GM12878 (cell line): ENCODE data around the gene CLEC19A. TPM values are rescaled to one million over a fixed set of nuclear protein-coding genes. Genes with fewer than 3 reads are reported as not detected.

ENCODE experiments used
- ATAC-seq: fragments of 200-7000 bp; cut with Tn5 transposase; 3 replicates; pipeline ENCODE4 v1.9.1; 2020; ENCODE audit warnings: mild to moderate bottlenecking, moderate library complexity
- BruUV-seq: library from RNA; stranded (reverse); fragments of 400-500 nt; replicated peaks from 2 replicates; lab custom pipeline; 2021; lab: Mats Ljungman, UMichigan
- CTCF ChIA-PET: fragments of 300-600 bp; sonication (Branson Sonifier 250); formaldehyde crosslinking; extraction: SDS; loops from one replicate; lab custom pipeline; 2021; ENCODE audit warnings: inconsistent platforms; lab: Yijun Ruan, JAX
- POLR2A ChIA-PET: fragments of 350-600 bp; formaldehyde crosslinking; extraction: SDS; loops from one replicate; lab custom pipeline; 2021; ENCODE audit warnings: inconsistent platforms; lab: Charles Lee
- RAD21 ChIA-PET: fragments of 300-600 bp; sonication (Branson Sonifier 250); formaldehyde crosslinking; loops from one replicate; lab custom pipeline; 2023; ENCODE audit warnings: antibody characterized with exemption; ENCODE audit not compliant: unreplicated experiment; lab: Charles Lee
- SMC1A ChIA-PET: fragments of 300-600 bp; sonication (Branson Sonifier 250); formaldehyde crosslinking; loops from one replicate; lab custom pipeline; 2023; ENCODE audit not compliant: unreplicated experiment, uncharacterized antibody; lab: Charles Lee
- DNase-seq: peaks from one replicate; pipeline ENCODE4 v3.0.0-alpha.2; 2011; ENCODE audit warnings: low read depth, low spot score
- FAIRE-seq: peaks from 3 replicates; lab custom pipeline; 2011; peaks lifted over from hg19 to GRCh38; lab: Jason Lieb, UNC
- H2AFZ ChIP-seq: 2 replicates; pipeline ENCODE4 v1.6.0; 2011; ENCODE audit warnings: low read depth, low read length, control low read depth; ENCODE audit not compliant: control insufficient read depth
- H3K27ac ChIP-seq: 2 replicates; pipeline ENCODE4 v1.5.1; 2011; ENCODE audit warnings: control low read depth; ENCODE audit not compliant: control insufficient read depth, insufficient read depth
- H3K27me3 ChIP-seq, 2 experiments: replicated peaks in 1 of 2; 2 replicates each; pipeline versions ENCODE4 v1.6.0 to v1.6.1; 2011; ENCODE audit warnings: low read length in 1 of 2; ENCODE audit not compliant: control insufficient read depth in 2 of 2, insufficient read depth in 2 of 2
- H3K36me3 ChIP-seq, 2 experiments: 2 replicates each; pipeline ENCODE4 v1.5.1; 2011; ENCODE audit warnings: low read length in 1 of 2; ENCODE audit not compliant: control insufficient read depth in 2 of 2, insufficient read depth in 2 of 2
- H3K4me1 ChIP-seq: 2 replicates; pipeline ENCODE4 v1.6.1; 2011; ENCODE audit warnings: mild to moderate bottlenecking, low read length, moderate library complexity, mixed read lengths; ENCODE audit not compliant: control insufficient read depth, insufficient read depth
- H3K4me2 ChIP-seq: 2 replicates; pipeline ENCODE4 v1.6.0; 2011; ENCODE audit warnings: control low read depth; ENCODE audit not compliant: control insufficient read depth, insufficient read depth
- H3K4me3 ChIP-seq: fragments of 200-600 bp; sonication (generic); 2 replicates; pipeline ENCODE4 v1.5.1; 2016
- H3K79me2 ChIP-seq: 2 replicates; pipeline ENCODE4 v1.6.0; 2011; ENCODE audit warnings: low read length; ENCODE audit not compliant: control insufficient read depth, insufficient read depth
- H3K9ac ChIP-seq: 2 replicates; pipeline ENCODE4 v1.8.0; 2011; ENCODE audit warnings: low read length, control low read depth, mixed read lengths; ENCODE audit not compliant: control insufficient read depth, insufficient read depth
- H3K9me3 ChIP-seq: replicated peaks from 3 replicates; pipeline ENCODE4 v1.5.1; 2011; ENCODE audit warnings: mild to moderate bottlenecking, low read length; ENCODE audit not compliant: control insufficient read depth, insufficient read depth
- H4K20me1 ChIP-seq: 2 replicates; pipeline ENCODE4 v1.6.0; 2011; ENCODE audit not compliant: control insufficient read depth, insufficient read depth
- CREB1 ChIP-seq: IDR thresholded peaks from 2 replicates; pipeline ENCODE4 v1.6.1; 2012; ENCODE audit warnings: low read depth, mild to moderate bottlenecking, inconsistent platforms
- CREM ChIP-seq: IDR thresholded peaks from 2 replicates; pipeline ENCODE4 v1.6.1; 2014; ENCODE audit warnings: antibody characterized with exemption, low read depth
- GATAD2B ChIP-seq: fragments of 450-650 bp; conservative IDR thresholded peaks from 2 replicates; pipeline ENCODE4 v1.6.1; 2017; ENCODE audit warnings: low read depth, mild to moderate bottlenecking, moderate library complexity
- MEF2B ChIP-seq: fragments of 450-650 bp; IDR thresholded peaks from 2 replicates; pipeline ENCODE4 v1.6.1; 2018; ENCODE audit warnings: mild to moderate bottlenecking, moderate library complexity; ENCODE audit not compliant: partially characterized antibody, poor library complexity, severe bottlenecking
- MTA2 ChIP-seq: fragments of 450-650 bp; IDR thresholded peaks from 2 replicates; pipeline ENCODE4 v1.6.1; 2016; ENCODE audit warnings: low read depth, mild to moderate bottlenecking, moderate library complexity
- MYB ChIP-seq: fragments of 150-350 bp; IDR thresholded peaks from 2 replicates; pipeline ENCODE4 v1.6.1; 2014; ENCODE audit warnings: mild to moderate bottlenecking, low read depth, low read length, borderline replicate concordance
- NFYA ChIP-seq: IDR thresholded peaks from 2 replicates; pipeline ENCODE4 v1.6.1; 2011; ENCODE audit warnings: low read depth, mild to moderate bottlenecking, low read length, improper control_type of control experiment, borderline replicate concordance
- PML ChIP-seq: IDR thresholded peaks from 2 replicates; pipeline ENCODE4 v1.6.1; 2012; ENCODE audit warnings: low read length, inconsistent platforms
- RCOR1 ChIP-seq: conservative IDR thresholded peaks from 2 replicates; pipeline ENCODE4 v1.6.1; 2012; ENCODE audit warnings: low read depth, low read length, improper control_type of control experiment
- SPI1 ChIP-seq: IDR thresholded peaks from 2 replicates; pipeline ENCODE4 v1.6.1; 2011; ENCODE audit warnings: low read depth, mild to moderate bottlenecking, low read length, moderate library complexity, borderline replicate concordance; ENCODE audit not compliant: insufficient read depth
- TCF7 ChIP-seq: IDR thresholded peaks from 2 replicates; pipeline ENCODE4 v1.6.1; 2014; ENCODE audit warnings: antibody characterized with exemption, borderline replicate concordance
- YBX1 ChIP-seq: fragments of 450-650 bp; IDR thresholded peaks from 2 replicates; pipeline ENCODE4 v1.6.1; 2016; ENCODE audit warnings: antibody characterized with exemption
- WGBS: methylation state at CpG from one replicate; pipeline ENCODE4 v1.1.6; 2016; ENCODE audit warnings: low lambda C conversion rate; ENCODE audit not compliant: insufficient replicate concordance, insufficient coverage; ENCODE audit errors: missing lambda C conversion rate; 5-methylcytosine and 5-hydroxymethylcytosine counted together
- in situ Hi-C: fragments of 300-500 bp; cut with MboI; formaldehyde crosslinking; loops from 9 replicates; pipeline ENCODE4 v1.14.3; 2018; ENCODE audit warnings: mixed read lengths
- intact Hi-C: fragments of 100-400 bp; cut with micrococcal nuclease; formaldehyde crosslinking; loops from one replicate; pipeline ENCODE4 v1.14.2; 2022; ENCODE audit not compliant: unreplicated experiment
- polyA plus RNA-seq, 11 experiments: library from polyadenylated mRNA; depleted of rRNA in 4 of 11; unstranded in 6 of 11; stranded (reverse) in 5 of 11; fragments of >200 nt; fragmentation: Nextera tagmentation in 4 of 11; fragmentation: Illumina TruSeq in 1 of 11; extraction: Ambion mirVana in 4 of 11; extraction: Trizol in 1 of 11; gene quantifications; 1 replicate in 1 of 11; 2 replicates in 10 of 11; pipeline versions ENCODE4 v1.2.1 to v1.2.3, GENCODE V29; 2011 to 2016; ENCODE audit warnings: inconsistent platforms in 2 of 11, missing spikeins in 2 of 11, low read depth in 1 of 11
- total RNA-seq, 4 experiments: library from RNA; depleted of rRNA in 3 of 4; stranded (reverse); fragments of >200 nt in 3 of 4; fragmentation: Illumina TruSeq in 1 of 4; extraction: Trizol in 1 of 4; gene quantifications; 2 replicates each; pipeline versions ENCODE4 v1.2.1 to v1.2.3, GENCODE V29; 2013 to 2021
- TF ChIP-seq, protein P1 (sequence below): fragments of 450-650 bp; IDR thresholded peaks from 2 replicates; pipeline ENCODE4 v1.6.1; 2017; ENCODE audit warnings: mild to moderate bottlenecking, low read depth, inconsistent platforms; ENCODE audit not compliant: poor library complexity, severe bottlenecking

Gene CLEC19A
- total and polyA plus RNA-seq, 10 of the 15 experiments (the other 5 are each of a cell fraction or from before 2014, with no cell fraction given): 0.03 TPM; not detected in 8

DNA sequence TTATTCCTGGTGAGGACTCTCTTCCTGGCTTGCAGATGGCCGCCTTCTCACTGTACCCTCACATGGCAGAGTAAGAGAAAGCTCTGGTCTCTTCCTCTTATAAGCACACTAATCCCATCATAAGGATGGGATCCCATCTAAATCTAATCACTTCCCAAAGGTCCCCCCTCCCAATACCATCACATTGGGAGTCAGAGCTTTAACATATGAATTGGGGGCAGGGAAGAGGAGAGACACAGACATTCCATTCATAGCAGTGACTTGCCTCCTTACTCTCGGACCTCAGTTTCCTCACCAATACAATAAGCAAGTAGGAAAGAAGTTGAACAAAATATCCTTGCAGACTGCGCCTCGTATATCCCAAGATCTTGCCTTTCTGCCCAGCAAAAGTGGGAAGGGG, 1.7 kb downstream of the CLEC19A start:
- Histone ChIP-seq H3K9ac (no peak overlapping the region), H2AFZ (no peak overlapping the region), H3K27me3 (no peaks in the 10 kb centered on the region; a peak in 1 of 4 replicates), H3K79me2 (no peaks in the 10 kb centered on the region), H3K9me3 (no peaks in the 10 kb centered on the region), H3K4me2 (no peak overlapping the region), H3K27ac (no peak overlapping the region), H3K4me3 (no peak overlapping the region), H3K36me3 (no peaks in the 10 kb centered on the region), H4K20me1 (no peaks in the 10 kb centered on the region), H3K4me1 (no peaks in the 10 kb centered on the region)
- intact Hi-C loops: no loop called here
- FAIRE-seq (no peak), DNase-seq (no peak), ATAC-seq (no peak)
- BruUV-seq: no TSS peak
- ChIA-PET CTCF (no interaction called here), SMC1A (interaction anchor here (0.5 to 1.0 kb wide), 3 partner anchors 38 to 75 kb away, joined by 3 to 5 read pairs (median 3); no protein-coding TSS in a partner anchor), POLR2A (interaction anchor here (0.6 to 0.7 kb wide), 3 partner anchors 50 to 268 kb away, joined by 6 to 7 read pairs (median 6); no protein-coding TSS in a partner anchor), RAD21 (interaction anchor here (0.6 kb wide), 1 partner anchor 11 kb away, joined by 3 read pairs; no protein-coding TSS in a partner anchor)
- TF ChIP-seq GATAD2B (no peak), YBX1 (no peak), RCOR1 (no peak), MYB (no peak), CREM (no peak), MTA2 (no peak), NFYA (no peak), CREB1 (no peak), SPI1 (no peak), PML (no peak), TCF7 (no peak), MEF2B (no peak)
- TF ChIP-seq, protein P1, sequence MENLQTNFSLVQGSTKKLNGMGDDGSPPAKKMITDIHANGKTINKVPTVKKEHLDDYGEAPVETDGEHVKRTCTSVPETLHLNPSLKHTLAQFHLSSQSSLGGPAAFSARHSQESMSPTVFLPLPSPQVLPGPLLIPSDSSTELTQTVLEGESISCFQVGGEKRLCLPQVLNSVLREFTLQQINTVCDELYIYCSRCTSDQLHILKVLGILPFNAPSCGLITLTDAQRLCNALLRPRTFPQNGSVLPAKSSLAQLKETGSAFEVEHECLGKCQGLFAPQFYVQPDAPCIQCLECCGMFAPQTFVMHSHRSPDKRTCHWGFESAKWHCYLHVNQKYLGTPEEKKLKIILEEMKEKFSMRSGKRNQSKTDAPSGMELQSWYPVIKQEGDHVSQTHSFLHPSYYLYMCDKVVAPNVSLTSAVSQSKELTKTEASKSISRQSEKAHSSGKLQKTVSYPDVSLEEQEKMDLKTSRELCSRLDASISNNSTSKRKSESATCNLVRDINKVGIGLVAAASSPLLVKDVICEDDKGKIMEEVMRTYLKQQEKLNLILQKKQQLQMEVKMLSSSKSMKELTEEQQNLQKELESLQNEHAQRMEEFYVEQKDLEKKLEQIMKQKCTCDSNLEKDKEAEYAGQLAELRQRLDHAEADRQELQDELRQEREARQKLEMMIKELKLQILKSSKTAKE: no peak
- in situ Hi-C loops: no loop called here
- 46% methylated on average over 4 of the region's 4 CpGs for WGBS
